Measurements from ENCODE around the gene NXNL1. TPM values are rescaled to one million over a fixed set of nuclear protein-coding genes. Genes with fewer than 3 reads are reported as not detected.

The NXNL1 gene
- total RNA-seq, 1 experiment from 2014 or later = not detected

GRCh38 chr19:17490411-17490810 lies 29.7 kb upstream of the NXNL1 start:
- Mint-ChIP-seq H3K4me1 (peaks cover 21% of the 10 kb centered on the region), H3K27ac (no peak overlapping the region), H3K9me3 (no peaks in the 10 kb centered on the region), H3K4me3 (no peak overlapping the region), H3K36me3 (no peaks in the 10 kb centered on the region), H3K27me3 (ENCODE audit: low read depth) (peaks cover 6% of the 10 kb centered on the region; the same call in 1 of the 2 replicates)
- POLR2A ChIA-PET = no interaction called here
- TF ChIP-seq, protein P1, sequence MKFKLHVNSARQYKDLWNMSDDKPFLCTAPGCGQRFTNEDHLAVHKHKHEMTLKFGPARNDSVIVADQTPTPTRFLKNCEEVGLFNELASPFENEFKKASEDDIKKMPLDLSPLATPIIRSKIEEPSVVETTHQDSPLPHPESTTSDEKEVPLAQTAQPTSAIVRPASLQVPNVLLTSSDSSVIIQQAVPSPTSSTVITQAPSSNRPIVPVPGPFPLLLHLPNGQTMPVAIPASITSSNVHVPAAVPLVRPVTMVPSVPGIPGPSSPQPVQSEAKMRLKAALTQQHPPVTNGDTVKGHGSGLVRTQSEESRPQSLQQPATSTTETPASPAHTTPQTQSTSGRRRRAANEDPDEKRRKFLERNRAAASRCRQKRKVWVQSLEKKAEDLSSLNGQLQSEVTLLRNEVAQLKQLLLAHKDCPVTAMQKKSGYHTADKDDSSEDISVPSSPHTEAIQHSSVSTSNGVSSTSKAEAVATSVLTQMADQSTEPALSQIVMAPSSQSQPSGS (CRISPR knock-in tag; IDR thresholded peaks at IDR 0.05; ENCODE audit: borderline replicate concordance, low read depth) = no peak
- TF ChIP-seq ZNF396 (CRISPR knock-in tag; IDR thresholded peaks at IDR 0.05; ENCODE audit: borderline replicate concordance) (no peak), ZNF232 (CRISPR knock-in tag; IDR thresholded peaks at IDR 0.05) (no peak), NFYB (CRISPR knock-in tag; conservative IDR thresholded peaks at IDR 0.05; ENCODE audit: low read depth) (no peak), GABPB1 (CRISPR knock-in tag; IDR thresholded peaks at IDR 0.05) (no peak), ELF4 (CRISPR knock-in tag; IDR thresholded peaks at IDR 0.05; ENCODE audit: low read depth) (no peak), SP1 (CRISPR knock-in tag; conservative IDR thresholded peaks at IDR 0.05) (no peak), USF2 (CRISPR knock-in tag; IDR thresholded peaks at IDR 0.05) (no peak)
- DNase-seq (ENCODE audit: low spot score) (no peak), ATAC-seq (no peak)
- CTCF ChIA-PET = interaction anchor here (1.1 to 1.4 kb wide), 4 partner anchors 21 to 115 kb away, joined by 3 to 5 read pairs (median 4); partner anchors contain the start of gene PGLS

- ChIA-PET POLR2A (interaction anchor here (0.6 kb wide), 1 partner anchor 54 kb away, joined by 6 read pairs; no protein-coding TSS in a partner anchor), CTCF (interaction anchor here (0.6 to 2.5 kb wide), 10 partner anchors 10 to 192 kb away, joined by 3 to 8 read pairs (median 4); partner anchors contain the start of gene SLC27A1)
- Mint-ChIP-seq H3K27me3 (ENCODE audit: low read depth) (peaks cover 6% of the 10 kb centered on the region; the same call in 1 of the 2 replicates), H3K4me1 (peaks cover 21% of the 10 kb centered on the region), H3K27ac (peak overlapping the region; percentile 72; the same call in 1 of the 2 replicates), H3K4me3 (peak overlapping the region; percentile 24; the same call in 1 of the 2 replicates), H3K9me3 (no peaks in the 10 kb centered on the region), H3K36me3 (no peaks in the 10 kb centered on the region)
- TF ChIP-seq CREM (CRISPR knock-in tag; IDR thresholded peaks at IDR 0.05) (no peak), GTF2I (CRISPR knock-in tag; conservative IDR thresholded peaks at IDR 0.05) (peak; percentile 75; the same call in 1 of the 2 replicates)
- TF ChIP-seq, protein P2, sequence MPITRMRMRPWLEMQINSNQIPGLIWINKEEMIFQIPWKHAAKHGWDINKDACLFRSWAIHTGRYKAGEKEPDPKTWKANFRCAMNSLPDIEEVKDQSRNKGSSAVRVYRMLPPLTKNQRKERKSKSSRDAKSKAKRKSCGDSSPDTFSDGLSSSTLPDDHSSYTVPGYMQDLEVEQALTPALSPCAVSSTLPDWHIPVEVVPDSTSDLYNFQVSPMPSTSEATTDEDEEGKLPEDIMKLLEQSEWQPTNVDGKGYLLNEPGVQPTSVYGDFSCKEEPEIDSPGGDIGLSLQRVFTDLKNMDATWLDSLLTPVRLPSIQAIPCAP (CRISPR knock-in tag; IDR thresholded peaks at IDR 0.05) = no peak
- TF ChIP-seq, protein P3, sequence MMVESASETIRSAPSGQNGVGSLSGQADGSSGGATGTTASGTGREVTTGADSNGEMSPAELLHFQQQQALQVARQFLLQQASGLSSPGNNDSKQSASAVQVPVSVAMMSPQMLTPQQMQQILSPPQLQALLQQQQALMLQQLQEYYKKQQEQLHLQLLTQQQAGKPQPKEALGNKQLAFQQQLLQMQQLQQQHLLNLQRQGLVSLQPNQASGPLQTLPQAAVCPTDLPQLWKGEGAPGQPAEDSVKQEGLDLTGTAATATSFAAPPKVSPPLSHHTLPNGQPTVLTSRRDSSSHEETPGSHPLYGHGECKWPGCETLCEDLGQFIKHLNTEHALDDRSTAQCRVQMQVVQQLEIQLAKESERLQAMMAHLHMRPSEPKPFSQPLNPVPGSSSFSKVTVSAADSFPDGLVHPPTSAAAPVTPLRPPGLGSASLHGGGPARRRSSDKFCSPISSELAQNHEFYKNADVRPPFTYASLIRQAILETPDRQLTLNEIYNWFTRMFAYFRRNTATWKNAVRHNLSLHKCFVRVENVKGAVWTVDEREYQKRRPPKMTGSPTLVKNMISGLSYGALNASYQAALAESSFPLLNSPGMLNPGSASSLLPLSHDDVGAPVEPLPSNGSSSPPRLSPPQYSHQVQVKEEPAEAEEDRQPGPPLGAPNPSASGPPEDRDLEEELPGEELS (CRISPR knock-in tag; IDR thresholded peaks at IDR 0.05) = no peak
- DNase-seq (ENCODE audit: low spot score) = no peak
- ATAC-seq = no peak
These were observed 28.8 kb upstream of the NXNL1 start for GRCh38 chr19:17489392-17490030.

- Mint-ChIP-seq H3K36me3 (no peaks in the 10 kb centered on the region), H3K9me3 (no peaks in the 10 kb centered on the region), H3K27me3 (ENCODE audit: low read depth) (peaks cover 9% of the 10 kb centered on the region; the same call in 1 of the 2 replicates), H3K4me1 (peaks cover 21% of the 10 kb centered on the region), H3K27ac (peak overlapping the region; percentile 77), H3K4me3 (peak overlapping the region; percentile 78)
- ATAC-seq (peak; percentile 96), DNase-seq (ENCODE audit: low spot score) (peak; percentile 99)
- ChIA-PET CTCF (interaction anchor here (0.8 to 2.5 kb wide), 10 partner anchors 7 to 295 kb away, joined by 3 to 8 read pairs (median 4); no protein-coding TSS in a partner anchor), POLR2A (no interaction called here)
- TF ChIP-seq, protein P2 (CRISPR knock-in tag; IDR thresholded peaks at IDR 0.05) = peak; percentile 75; the same call in 1 of the 2 replicates
- TF ChIP-seq SP1 (CRISPR knock-in tag; conservative IDR thresholded peaks at IDR 0.05) (peak; percentile 70; the same call in 1 of the 2 replicates), TEAD1 (CRISPR knock-in tag; IDR thresholded peaks at IDR 0.05) (peak; percentile 56; the same call in 1 of the 2 replicates), MAX (CRISPR knock-in tag; IDR thresholded peaks at IDR 0.05) (peak; percentile 95), TP53 (CRISPR knock-in tag; IDR thresholded peaks at IDR 0.05) (0 out of 2 replicates have a peak, but pooled peaks have one; percentile 16), ZNF121 (CRISPR knock-in tag; IDR thresholded peaks at IDR 0.05) (no peak), IRF2 (CRISPR knock-in tag; IDR thresholded peaks at IDR 0.05; ENCODE audit: borderline replicate concordance, low read depth) (peak; percentile 29; the same call in 1 of the 2 replicates), ZNF281 (CRISPR knock-in tag; IDR thresholded peaks at IDR 0.05) (0 out of 2 replicates have a peak, but pooled peaks have one; percentile 14)
These were observed 28.1 kb upstream of the NXNL1 start for GRCh38 chr19:17488593-17489391.
